H1 (cell line): ENCODE data around the gene CKAP2L. TPM values are rescaled to one million over a fixed set of nuclear protein-coding genes. Genes with fewer than 3 reads are reported as not detected.

Experiments used
- CTCF ChIA-PET: fragments of 300-600 bp; sonication (Branson Sonifier 250); formaldehyde crosslinking; loops from one replicate; lab custom pipeline; 2021; ENCODE audit not compliant: partially characterized antibody; lab: Charles Lee
- POLR2A ChIA-PET: fragments of 300-600 bp; sonication (Branson Sonifier 250); formaldehyde crosslinking; loops from one replicate; lab custom pipeline; 2021; ENCODE audit warnings: inconsistent platforms; ENCODE audit not compliant: partially characterized antibody; lab: Charles Lee
- DNase-seq, 2 experiments: peaks; one replicate each; pipeline versions ENCODE4 v3.0.0 to v3.0.0-alpha.2; 2010 to 2022; ENCODE audit warnings: low spot score in 2 of 2, low read depth in 1 of 2, mixed read lengths in 1 of 2
- FAIRE-seq: peaks from 2 replicates; lab custom pipeline; 2011; peaks lifted over from hg19 to GRCh38; lab: Jason Lieb, UNC
- H2AFZ ChIP-seq: 2 replicates; pipeline ENCODE4 v1.8.1; 2012; ENCODE audit warnings: low read length, inconsistent platforms
- H2AK5ac ChIP-seq: 2 replicates; pipeline ENCODE4 v1.6.1; 2013; ENCODE audit warnings: low read depth, low read length
- H2BK120ac ChIP-seq: replicated peaks from 2 replicates; pipeline ENCODE3; 2013; ENCODE audit warnings: low read depth, low read length, inconsistent platforms
- H2BK12ac ChIP-seq: 2 replicates; pipeline ENCODE4 v1.6.1; 2013; ENCODE audit warnings: low read depth, low read length
- H2BK15ac ChIP-seq: 2 replicates; pipeline ENCODE4 v1.6.1; 2013; ENCODE audit warnings: low read length
- H2BK20ac ChIP-seq: 2 replicates; pipeline ENCODE4 v1.6.1; 2013; ENCODE audit warnings: low read length
- H2BK5ac ChIP-seq: 2 replicates; pipeline ENCODE4 v1.6.1; 2013; ENCODE audit warnings: low read depth, low read length
- H3K14ac ChIP-seq: 2 replicates; pipeline ENCODE4 v1.6.1; 2013; ENCODE audit warnings: inconsistent platforms; ENCODE audit not compliant: insufficient read length
- H3K18ac ChIP-seq: 2 replicates; pipeline ENCODE4 v1.6.1; 2013; ENCODE audit warnings: low read length; ENCODE audit errors: extremely low read depth
- H3K23ac ChIP-seq: 2 replicates; pipeline ENCODE4 v1.6.1; 2013; ENCODE audit warnings: inconsistent platforms; ENCODE audit not compliant: insufficient read length
- H3K23me2 ChIP-seq: 2 replicates; pipeline ENCODE4 v1.6.1; 2013; ENCODE audit warnings: low read depth, low read length
- H3K27ac ChIP-seq: 2 replicates; pipeline ENCODE4 v1.6.1; 2011; ENCODE audit warnings: low read depth, low read length, inconsistent platforms
- H3K27me3 ChIP-seq, 4 experiments: replicated peaks in 1 of 4; 1 replicate in 1 of 4; 2 replicates in 3 of 4; pipeline versions ENCODE4 v1.6.1 to v1.8.1; 2011 to 2013; ENCODE audit warnings: low read length in 3 of 4, mild to moderate bottlenecking in 3 of 4, inconsistent platforms in 2 of 4, mixed read lengths in 2 of 4, moderate library complexity in 1 of 4; ENCODE audit not compliant: control insufficient read depth in 3 of 4, insufficient read depth in 3 of 4; ENCODE audit errors: extremely low read depth in 1 of 4
- H3K36me3 ChIP-seq, 4 experiments: 2 replicates each; pipeline versions ENCODE4 v1.6.1 to v1.8.1; 2011 to 2013; ENCODE audit warnings: mild to moderate bottlenecking in 4 of 4, low read length in 3 of 4, moderate library complexity in 2 of 4, control low read depth in 1 of 4, inconsistent platforms in 1 of 4; ENCODE audit not compliant: insufficient read depth in 4 of 4, control insufficient read depth in 2 of 4
- H3K4ac ChIP-seq: replicated peaks from 2 replicates; pipeline ENCODE3; 2013; ENCODE audit warnings: low read length, low read depth, mixed read lengths, inconsistent platforms; ENCODE audit not compliant: insufficient read length
- H3K4me1 ChIP-seq, 4 experiments: replicated peaks in 1 of 4; 1 replicate in 1 of 4; 2 replicates in 3 of 4; pipeline versions ENCODE4 v1.6.1 to v1.8.1; 2011 to 2013; ENCODE audit warnings: low read length in 3 of 4, inconsistent platforms in 2 of 4, mixed read lengths in 1 of 4; ENCODE audit not compliant: insufficient read depth in 4 of 4, control insufficient read depth in 3 of 4
- H3K4me2 ChIP-seq, 2 experiments: 2 replicates each; pipeline versions ENCODE4 v1.6.1 to v1.8.1; 2011 to 2013; ENCODE audit warnings: low read depth in 2 of 2, low read length in 2 of 2, control low read depth in 1 of 2, inconsistent platforms in 1 of 2, mild to moderate bottlenecking in 1 of 2; ENCODE audit not compliant: insufficient read depth in 1 of 2
- H3K4me3 ChIP-seq, 4 experiments: fragments of 200-600, 300-600 bp in 1 of 4; sonication (generic), shearing (Covaris generic), sonication (Bioruptor Twin) in 1 of 4; 2 replicates each; pipeline versions ENCODE4 v1.5.1 to v1.8.1; 2011 to 2016; ENCODE audit warnings: low read length in 4 of 4, low read depth in 3 of 4, control low read depth in 2 of 4, inconsistent platforms in 2 of 4, mild to moderate bottlenecking in 2 of 4, mixed read lengths in 1 of 4, moderate library complexity in 1 of 4; ENCODE audit not compliant: insufficient read depth in 2 of 4; ENCODE audit errors: extremely low read depth in 1 of 4
- H3K56ac ChIP-seq: replicated peaks from 2 replicates; pipeline ENCODE3; 2013; ENCODE audit warnings: low read depth, mild to moderate bottlenecking, mixed read lengths, low read length, inconsistent platforms; ENCODE audit not compliant: insufficient read length
- H3K79me1 ChIP-seq: 2 replicates; pipeline ENCODE4 v1.6.1; 2013; ENCODE audit warnings: low read depth, low read length, control low read depth
- H3K79me2 ChIP-seq, 2 experiments: 2 replicates each; pipeline versions ENCODE4 v1.6.1 to v1.8.1; 2012 to 2013; ENCODE audit warnings: low read length in 2 of 2, mild to moderate bottlenecking in 2 of 2, inconsistent platforms in 1 of 2; ENCODE audit not compliant: insufficient read depth in 2 of 2, control insufficient read depth in 1 of 2
- H3K9ac ChIP-seq, 4 experiments: replicated peaks in 1 of 4; 1 replicate in 1 of 4; 2 replicates in 3 of 4; pipeline versions ENCODE4 v1.6.1 to v1.8.1; 2011 to 2013; ENCODE audit warnings: low read depth in 3 of 4, low read length in 3 of 4, control low read depth in 2 of 4, mild to moderate bottlenecking in 2 of 4, moderate library complexity in 2 of 4, inconsistent platforms in 1 of 4; ENCODE audit errors: extremely low read depth in 1 of 4
- H3K9me3 ChIP-seq, 2 experiments: 2 replicates each; pipeline versions ENCODE4 v1.6.1 to v1.8.1; 2012 to 2013; ENCODE audit warnings: mild to moderate bottlenecking in 2 of 2, moderate library complexity in 2 of 2, control low read depth in 1 of 2, inconsistent platforms in 1 of 2, low read depth in 1 of 2, low read length in 1 of 2, mixed read lengths in 1 of 2; ENCODE audit not compliant: insufficient read depth in 2 of 2
- H4K20me1 ChIP-seq, 2 experiments: replicated peaks in 1 of 2; 2 replicates each; pipeline versions ENCODE3 to v1.8.1; 2011 to 2013; ENCODE audit warnings: inconsistent platforms in 2 of 2, low read length in 2 of 2, mild to moderate bottlenecking in 1 of 2; ENCODE audit not compliant: insufficient read depth in 2 of 2, control insufficient read depth in 1 of 2
- H4K5ac ChIP-seq: 2 replicates; pipeline ENCODE4 v1.6.1; 2013; ENCODE audit warnings: low read length, low read depth, mixed read lengths, inconsistent platforms; ENCODE audit not compliant: insufficient read length
- H4K8ac ChIP-seq: 2 replicates; pipeline ENCODE4 v1.8.0; 2013; ENCODE audit warnings: mild to moderate bottlenecking, moderate library complexity, low read length, inconsistent platforms; ENCODE audit not compliant: insufficient read depth; ENCODE audit errors: extremely low read depth
- H4K91ac ChIP-seq: replicated peaks from 2 replicates; pipeline ENCODE3; 2013; ENCODE audit warnings: low read length, mixed read lengths, inconsistent platforms; ENCODE audit not compliant: insufficient read length
- GABPA ChIP-seq: IDR thresholded peaks from 2 replicates; pipeline ENCODE4 v1.6.1; 2011; ENCODE audit warnings: mild to moderate bottlenecking, low read length, moderate library complexity, borderline replicate concordance; ENCODE audit not compliant: insufficient read depth
- GTF2F1 ChIP-seq: IDR thresholded peaks from 2 replicates; pipeline ENCODE4 v1.6.1; 2012; ENCODE audit warnings: low read depth, low read length, improper control_type of control experiment, borderline replicate concordance
- KDM5A ChIP-seq: fragments of 200-600 bp; IDR thresholded peaks from 2 replicates; pipeline ENCODE4 v1.7.1; 2012; ENCODE audit warnings: mild to moderate bottlenecking, low read length, inconsistent platforms, mixed read lengths
- MAFK ChIP-seq: IDR thresholded peaks from 2 replicates; pipeline ENCODE4 v1.6.1; 2012; ENCODE audit warnings: low read depth, mild to moderate bottlenecking, improper control_type of control experiment, low read length
- NRF1 ChIP-seq: IDR thresholded peaks from 2 replicates; pipeline ENCODE4 v1.6.1; 2011; ENCODE audit warnings: mild to moderate bottlenecking, low read depth, low read length, improper control_type of control experiment
- POLR2A ChIP-seq, 2 experiments: IDR thresholded peaks; 1 replicate in 1 of 2; 2 replicates in 1 of 2; pipeline ENCODE4 v1.6.1; 2011; ENCODE audit warnings: low read depth in 2 of 2, low read length in 2 of 2, mild to moderate bottlenecking in 2 of 2; ENCODE audit errors: control extremely low read depth in 1 of 2
- POU5F1 ChIP-seq: IDR thresholded peaks from 2 replicates; pipeline ENCODE4 v1.6.1; 2011; ENCODE audit warnings: low read depth, mild to moderate bottlenecking, low read length, moderate library complexity
- SP4 ChIP-seq: IDR thresholded peaks from 2 replicates; pipeline ENCODE4 v1.6.1; 2012; ENCODE audit warnings: low read length, inconsistent platforms
- WGBS, 2 experiments: shearing (Covaris generic) in 1 of 2; methylation state at CpG; one replicate each; pipeline versions ENCODE4 v1.1.6 to v1.1.7; 2013 to 2015; ENCODE audit warnings: low lambda C conversion rate in 2 of 2, mixed read lengths in 2 of 2, inconsistent platforms in 1 of 2, low coverage in 1 of 2, missing lambda C conversion rate in 1 of 2; ENCODE audit not compliant: insufficient replicate concordance in 2 of 2, insufficient coverage in 1 of 2, insufficient read length in 1 of 2; ENCODE audit errors: extremely low coverage in 1 of 2, missing lambda C conversion rate in 1 of 2; 5-methylcytosine and 5-hydroxymethylcytosine counted together
- polyA plus RNA-seq, 7 experiments: library from polyadenylated mRNA; depleted of rRNA in 3 of 7; stranded (reverse) in 5 of 7; unstranded in 2 of 7; fragments of >200 nt in 5 of 7; fragments of 200-250 nt in 2 of 7; gene quantifications; 1 replicate in 5 of 7; 2 replicates in 1 of 7; 4 replicates in 1 of 7; pipeline versions ENCODE4 v1.2.1 to v1.2.3, GENCODE V29; 2011 to 2013; ENCODE audit warnings: missing spikeins in 2 of 7, mixed read lengths in 2 of 7
- total RNA-seq: library from RNA; stranded (reverse); fragmentation: NEBNext Ultra II Directional; extraction: Animal tissue kit (Norgen Biotek cat#: 25700); gene quantifications from 2 replicates; pipeline ENCODE4 v1.2.1, GENCODE V29; 2021
- TF ChIP-seq, protein P1 (sequence below): IDR thresholded peaks from 2 replicates; pipeline ENCODE4 v1.6.1; 2011; ENCODE audit warnings: low read depth, mild to moderate bottlenecking, low read length; ENCODE audit not compliant: insufficient read depth

CKAP2L gene
- total and polyA plus RNA-seq, 2 of the 8 experiments (the other 6 are each of a cell fraction or from before 2014, with no cell fraction given) = 2.5 to 20.7 TPM

DNA sequence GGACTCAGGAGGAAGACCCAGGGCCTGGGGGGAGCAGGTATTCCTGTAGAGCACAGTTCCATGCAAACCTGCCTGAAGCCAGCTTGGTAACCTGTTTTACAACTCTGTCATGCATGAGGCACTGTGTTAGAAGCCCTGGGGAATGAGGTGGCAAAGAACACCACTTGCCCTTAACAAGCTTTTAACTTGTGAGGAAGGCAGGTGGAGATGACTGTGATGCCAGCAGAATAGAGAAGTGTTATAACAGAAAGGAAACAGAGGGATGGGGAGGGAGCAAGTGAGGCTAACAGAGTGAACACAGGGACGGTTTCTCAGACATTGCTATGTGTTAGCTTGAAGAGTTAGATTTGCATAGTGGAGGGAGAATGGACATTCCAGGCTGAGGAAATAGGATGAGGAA, 31.4 kb upstream of the CKAP2L start:
- H3K27ac ChIP-seq = no peak overlapping the region
- no peaks in the 10 kb centered on the region for H3K27me3 ChIP-seq
- no peaks in the 10 kb centered on the region for H3K79me2 ChIP-seq
- H4K20me1 ChIP-seq = no peaks in the 10 kb centered on the region
- TF ChIP-seq NRF1 = no peak
- TF ChIP-seq, protein P1, sequence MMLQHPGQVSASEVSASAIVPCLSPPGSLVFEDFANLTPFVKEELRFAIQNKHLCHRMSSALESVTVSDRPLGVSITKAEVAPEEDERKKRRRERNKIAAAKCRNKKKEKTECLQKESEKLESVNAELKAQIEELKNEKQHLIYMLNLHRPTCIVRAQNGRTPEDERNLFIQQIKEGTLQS = no peak
- TF ChIP-seq GTF2F1 = no peak
- TF ChIP-seq SP4 = no peak
- no peak for TF ChIP-seq GABPA
- no peak for TF ChIP-seq KDM5A
- no peak for TF ChIP-seq MAFK
- TF ChIP-seq POLR2A (IDR thresholded peaks at IDR 0.05; ENCODE audit: control extremely low read depth in 1 of 2, low read depth in 2 of 2, low read length in 2 of 2) = no peak
- TF ChIP-seq POU5F1 = no peak
- H3K4me2 ChIP-seq = no peak overlapping the region
- DNase-seq = no peak
- H3K18ac ChIP-seq = no peak overlapping the region
- POLR2A ChIA-PET = no interaction called here
- H3K36me3 ChIP-seq = no peaks in the 10 kb centered on the region
- no peak overlapping the region for H2AFZ ChIP-seq
- H4K8ac ChIP-seq = no peak overlapping the region
- H3K4me1 ChIP-seq = peaks cover 0 to 6% (median 2%) of the 10 kb centered on the region in 4 experiments; a peak in 5 of 7 replicates
- 64% methylated on average over 1 of the region's 1 CpG; no CpG with 5 or more reads in 1 of the 2 experiments for WGBS, 2 experiments
- H3K9ac ChIP-seq = no peak overlapping the region
- CTCF ChIA-PET = interaction anchor here (0.7 to 1.6 kb wide), 5 partner anchors 22 to 146 kb away, joined by 3 to 5 read pairs (median 3); no protein-coding TSS in a partner anchor
- H4K5ac ChIP-seq = no peak overlapping the region
- no peaks in the 10 kb centered on the region for H3K79me1 ChIP-seq
- H2BK120ac ChIP-seq = no peak overlapping the region
- no peak overlapping the region for H3K4ac ChIP-seq
- no peak overlapping the region for H2BK20ac ChIP-seq
- no peak overlapping the region for H3K14ac ChIP-seq
- H2BK15ac ChIP-seq = no peak overlapping the region
- FAIRE-seq = no peak
- no peaks in the 10 kb centered on the region for H3K23me2 ChIP-seq
- no peak overlapping the region for H3K4me3 ChIP-seq
- no peak overlapping the region for H2AK5ac ChIP-seq
- no peak overlapping the region for H3K23ac ChIP-seq
- H3K56ac ChIP-seq = no peak overlapping the region
- H2BK12ac ChIP-seq = no peak overlapping the region
- no peak overlapping the region for H2BK5ac ChIP-seq
- H4K91ac ChIP-seq = no peak overlapping the region
- peaks cover 0 to 3% of the 10 kb centered on the region in 2 experiments; a peak in 2 of 4 replicates for H3K9me3 ChIP-seq
